IPS-11a (cell line): ENCODE results near the gene CST9L.

Source experiments
- H3K4me3 ChIP-seq: one replicate; pipeline ENCODE4 v1.5.1; 2013; ENCODE audit warnings: low read depth, low read length, control low read depth

The CST9L gene

GRCh38 chr20:23568320-23568970 is at the start of gene CST9L:
Gene CST9L, minus strand, starts transcription at chr20:23568484. Its CDS starts 34 bp downstream, at chr20:23568450.
- H3K4me3 ChIP-seq, result no peak within 1 kb of the TSS

GRCh38 chr20:23614163-23614562 is 45.9 kb upstream of the CST9L start:
- H3K4me3 ChIP-seq, result no peak overlapping the region

- no peak overlapping the region for H3K4me3 ChIP-seq
Measured at GRCh38 chr20:23613676-23614075, 45.4 kb upstream of the CST9L start.

- H3K4me3 ChIP-seq, result no peak overlapping the region
Measured at GRCh38 chr20:23612396-23612795, 44.1 kb upstream of the CST9L start.

- no peak overlapping the region for H3K4me3 ChIP-seq
Measured at GRCh38 chr20:23609486-23610109, 41.3 kb upstream of the CST9L start.

- H3K4me3 ChIP-seq, result no peak overlapping the region
Measured at GRCh38 chr20:23608251-23608846, 40.1 kb upstream of the CST9L start.

GRCh38 chr20:23607497-23608245 is 39.4 kb upstream of the CST9L start:
- no peak overlapping the region for H3K4me3 ChIP-seq

- H3K4me3 ChIP-seq, result no peak overlapping the region
Measured at GRCh38 chr20:23606652-23607049, 38.4 kb upstream of the CST9L start.

- H3K4me3 ChIP-seq, result no peak within 1 kb of the TSS
Measured at GRCh38 chr20:23605867-23606651, 37.8 kb upstream of the CST9L start, which contains the start of gene CST9. Gene CST9, minus strand, starts transcription at chr20:23605917. Its CDS starts 53 bp downstream, at chr20:23605864.

GRCh38 chr20:23604306-23604705 is 36.0 kb upstream of the CST9L start:
- no peak overlapping the region for H3K4me3 ChIP-seq

- H3K4me3 ChIP-seq, result no peak overlapping the region
Measured at GRCh38 chr20:23603321-23603720, 35.0 kb upstream of the CST9L start.

- H3K4me3 ChIP-seq, result no peak overlapping the region
Measured at GRCh38 chr20:23602699-23603098, 34.4 kb upstream of the CST9L start.

- H3K4me3 ChIP-seq, result no peak overlapping the region
Measured at GRCh38 chr20:23602241-23602640, 34.0 kb upstream of the CST9L start.

GRCh38 chr20:23601715-23602114 is 33.4 kb upstream of the CST9L start:
- no peak overlapping the region for H3K4me3 ChIP-seq

- no peak overlapping the region for H3K4me3 ChIP-seq
Measured at GRCh38 chr20:23598481-23598880, 30.2 kb upstream of the CST9L start.

GRCh38 chr20:23596579-23597250 is 28.4 kb upstream of the CST9L start:
- H3K4me3 ChIP-seq, result no peak overlapping the region

- H3K4me3 ChIP-seq, result no peak overlapping the region
Measured at GRCh38 chr20:23595941-23596340, 27.7 kb upstream of the CST9L start.

- no peak overlapping the region for H3K4me3 ChIP-seq
Measured at GRCh38 chr20:23588434-23589403, 20.4 kb upstream of the CST9L start.

- no peak overlapping the region for H3K4me3 ChIP-seq
Measured at GRCh38 chr20:23587631-23588030, 19.3 kb upstream of the CST9L start.
